ENCODE results near the gene RILPL2.
"Not testable (repeated sequence)": the region's sequence is repeated elsewhere in the genome, so short reads cannot be mapped to it uniquely, and the experiment has no call there.

RILPL2 gene

GRCh38 chr12:123379391-123379790, 57.1 kb downstream of the RILPL2 start:
- no peak for DNase-seq

GRCh38 chr12:123372415-123372814, 64.1 kb downstream of the RILPL2 start:
- DNase-seq: not testable (repeated sequence)

GRCh38 chr12:123371667-123372368, 64.7 kb downstream of the RILPL2 start:
- not testable (repeated sequence) for DNase-seq

GRCh38 chr12:123369229-123369628, 67.3 kb downstream of the RILPL2 start:
- DNase-seq: no peak

GRCh38 chr12:123368431-123368830, 68.1 kb downstream of the RILPL2 start:
- not testable (repeated sequence) for DNase-seq

GRCh38 chr12:123367511-123367910, 69.0 kb downstream of the RILPL2 start:
- DNase-seq: no peak
